ENCODE results near the gene P2RY8.

P2RY8 gene

DNA sequence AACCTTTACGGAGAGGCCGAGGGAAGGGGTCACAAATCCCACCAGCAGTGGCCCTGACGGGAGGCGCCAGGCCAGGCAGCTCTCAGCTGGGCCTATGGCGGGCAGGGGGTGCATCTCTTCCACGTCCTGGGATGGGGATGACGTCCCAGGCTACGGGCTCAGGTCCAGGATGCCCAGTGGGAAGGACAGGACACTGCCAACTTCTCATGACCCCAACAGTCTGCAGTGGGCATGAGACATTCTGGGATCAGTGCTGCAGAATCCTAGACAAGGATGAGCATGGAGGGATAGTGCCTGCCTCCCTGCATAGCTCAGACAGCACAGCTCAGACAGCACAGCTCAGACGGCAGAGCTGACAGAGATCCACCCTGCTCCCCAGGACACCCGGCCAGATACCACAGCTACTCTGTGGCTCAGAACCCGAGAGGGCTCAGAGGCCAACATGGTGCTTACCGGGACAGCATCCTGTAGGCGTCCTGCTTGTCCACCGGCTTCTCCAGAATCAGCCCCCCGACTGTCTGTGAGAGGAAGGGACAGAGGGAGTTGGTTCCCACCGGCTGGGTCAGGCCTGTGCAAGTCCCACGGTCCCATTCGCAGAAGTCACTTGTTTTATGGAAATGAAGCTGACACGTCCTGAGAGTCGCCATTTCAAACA lies 101.6 kb downstream of the P2RY8 start:
- TF ChIP-seq YY1 (IDR thresholded peaks at IDR 0.05; ENCODE audit: low read depth): no peak
- no peak for TF ChIP-seq MAX (IDR thresholded peaks at IDR 0.05)
- TF ChIP-seq, protein P1, sequence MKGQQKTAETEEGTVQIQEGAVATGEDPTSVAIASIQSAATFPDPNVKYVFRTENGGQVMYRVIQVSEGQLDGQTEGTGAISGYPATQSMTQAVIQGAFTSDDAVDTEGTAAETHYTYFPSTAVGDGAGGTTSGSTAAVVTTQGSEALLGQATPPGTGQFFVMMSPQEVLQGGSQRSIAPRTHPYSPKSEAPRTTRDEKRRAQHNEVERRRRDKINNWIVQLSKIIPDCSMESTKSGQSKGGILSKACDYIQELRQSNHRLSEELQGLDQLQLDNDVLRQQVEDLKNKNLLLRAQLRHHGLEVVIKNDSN (IDR thresholded peaks at IDR 0.05): no peak
- TF ChIP-seq FOXM1 (IDR thresholded peaks at IDR 0.05; ENCODE audit: borderline replicate concordance, low read depth): no peak
- no peak for TF ChIP-seq EGR1 (IDR thresholded peaks at IDR 0.05)
- no peak for TF ChIP-seq NFIC (IDR thresholded peaks at IDR 0.05)
- no peak for TF ChIP-seq ZBTB7A (IDR thresholded peaks at IDR 0.05; ENCODE audit: low read depth)
- TF ChIP-seq CEBPB (IDR thresholded peaks at IDR 0.05): no peak
- TF ChIP-seq RAD21 (IDR thresholded peaks at IDR 0.05; ENCODE audit: low read depth): no peak
- TF ChIP-seq, protein P2, sequence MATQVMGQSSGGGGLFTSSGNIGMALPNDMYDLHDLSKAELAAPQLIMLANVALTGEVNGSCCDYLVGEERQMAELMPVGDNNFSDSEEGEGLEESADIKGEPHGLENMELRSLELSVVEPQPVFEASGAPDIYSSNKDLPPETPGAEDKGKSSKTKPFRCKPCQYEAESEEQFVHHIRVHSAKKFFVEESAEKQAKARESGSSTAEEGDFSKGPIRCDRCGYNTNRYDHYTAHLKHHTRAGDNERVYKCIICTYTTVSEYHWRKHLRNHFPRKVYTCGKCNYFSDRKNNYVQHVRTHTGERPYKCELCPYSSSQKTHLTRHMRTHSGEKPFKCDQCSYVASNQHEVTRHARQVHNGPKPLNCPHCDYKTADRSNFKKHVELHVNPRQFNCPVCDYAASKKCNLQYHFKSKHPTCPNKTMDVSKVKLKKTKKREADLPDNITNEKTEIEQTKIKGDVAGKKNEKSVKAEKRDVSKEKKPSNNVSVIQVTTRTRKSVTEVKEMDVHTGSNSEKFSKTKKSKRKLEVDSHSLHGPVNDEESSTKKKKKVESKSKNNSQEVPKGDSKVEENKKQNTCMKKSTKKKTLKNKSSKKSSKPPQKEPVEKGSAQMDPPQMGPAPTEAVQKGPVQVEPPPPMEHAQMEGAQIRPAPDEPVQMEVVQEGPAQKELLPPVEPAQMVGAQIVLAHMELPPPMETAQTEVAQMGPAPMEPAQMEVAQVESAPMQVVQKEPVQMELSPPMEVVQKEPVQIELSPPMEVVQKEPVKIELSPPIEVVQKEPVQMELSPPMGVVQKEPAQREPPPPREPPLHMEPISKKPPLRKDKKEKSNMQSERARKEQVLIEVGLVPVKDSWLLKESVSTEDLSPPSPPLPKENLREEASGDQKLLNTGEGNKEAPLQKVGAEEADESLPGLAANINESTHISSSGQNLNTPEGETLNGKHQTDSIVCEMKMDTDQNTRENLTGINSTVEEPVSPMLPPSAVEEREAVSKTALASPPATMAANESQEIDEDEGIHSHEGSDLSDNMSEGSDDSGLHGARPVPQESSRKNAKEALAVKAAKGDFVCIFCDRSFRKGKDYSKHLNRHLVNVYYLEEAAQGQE (IDR thresholded peaks at IDR 0.05; ENCODE audit: low read depth): no peak
- no peak for TF ChIP-seq TEAD4 (IDR thresholded peaks at IDR 0.05)
- no peak for TF ChIP-seq CREB1 (IDR thresholded peaks at IDR 0.05; ENCODE audit: low read depth)
- TF ChIP-seq EP300 (IDR thresholded peaks at IDR 0.05; ENCODE audit: borderline replicate concordance): no peak
- TF ChIP-seq TCF12 (IDR thresholded peaks at IDR 0.05; ENCODE audit: low read depth): no peak
- no peak for TF ChIP-seq TAF1 (IDR thresholded peaks at IDR 0.05; ENCODE audit: low read depth)

DNA sequence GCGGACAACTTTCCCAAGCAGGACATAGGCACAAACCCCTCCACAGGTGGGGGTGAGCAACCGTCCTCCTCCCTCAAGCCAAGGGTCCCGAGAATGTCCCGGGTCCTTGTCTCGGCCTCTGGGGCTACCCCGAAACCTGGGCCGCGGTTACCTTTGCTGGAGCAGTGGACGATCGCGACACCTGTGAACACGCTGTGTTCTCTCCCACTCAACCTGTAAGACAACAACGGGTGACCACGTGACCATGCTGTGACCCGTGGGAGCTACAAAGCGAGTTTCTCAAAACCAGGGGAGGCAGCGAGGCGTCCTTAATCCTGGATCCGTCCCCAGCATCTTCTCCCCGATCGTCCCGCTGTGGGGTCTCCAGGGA lies 102.1 kb downstream of the P2RY8 start:
- TF ChIP-seq, protein P1 (IDR thresholded peaks at IDR 0.05): no peak
- TF ChIP-seq EGR1 (IDR thresholded peaks at IDR 0.05) (no peak), TEAD4 (IDR thresholded peaks at IDR 0.05) (no peak), RAD21 (IDR thresholded peaks at IDR 0.05; ENCODE audit: low read depth) (no peak), FOXM1 (IDR thresholded peaks at IDR 0.05; ENCODE audit: borderline replicate concordance, low read depth) (no peak)
- TF ChIP-seq, protein P2 (IDR thresholded peaks at IDR 0.05; ENCODE audit: low read depth): no peak

- TF ChIP-seq, protein P1 (IDR thresholded peaks at IDR 0.05): no peak
- TF ChIP-seq, protein P2 (IDR thresholded peaks at IDR 0.05; ENCODE audit: low read depth): no peak
- TF ChIP-seq ZBTB7A (IDR thresholded peaks at IDR 0.05; ENCODE audit: low read depth) (no peak), YY1 (IDR thresholded peaks at IDR 0.05; ENCODE audit: low read depth) (no peak), TCF12 (IDR thresholded peaks at IDR 0.05; ENCODE audit: low read depth) (no peak), TEAD4 (IDR thresholded peaks at IDR 0.05) (no peak), FOXM1 (IDR thresholded peaks at IDR 0.05; ENCODE audit: borderline replicate concordance, low read depth) (no peak), CREB1 (IDR thresholded peaks at IDR 0.05; ENCODE audit: low read depth) (no peak), CEBPB (IDR thresholded peaks at IDR 0.05) (no peak), TAF1 (IDR thresholded peaks at IDR 0.05; ENCODE audit: low read depth) (no peak), EP300 (IDR thresholded peaks at IDR 0.05; ENCODE audit: borderline replicate concordance) (no peak), NFIC (IDR thresholded peaks at IDR 0.05) (no peak), RAD21 (IDR thresholded peaks at IDR 0.05; ENCODE audit: low read depth) (no peak), EGR1 (IDR thresholded peaks at IDR 0.05) (no peak), MAX (IDR thresholded peaks at IDR 0.05) (no peak)
Observed at GRCh38 chrX:1433646-1434357, 103.2 kb downstream of the P2RY8 start.

All from Ishikawa (cell line).